SK-N-SH (cell line): ENCODE data around the gene AMZ1. TPM values are rescaled to one million over a fixed set of nuclear protein-coding genes. Genes with fewer than 3 reads are reported as not detected.

Experiments used
- CTCF ChIA-PET: fragments of 300-600, 350-600 bp; formaldehyde crosslinking; extraction: SDS; loops from one replicate; lab custom pipeline; 2021; lab: Yijun Ruan, JAX
- POLR2A ChIA-PET: fragments of 350-600 bp; sonication (Branson Sonifier 250); formaldehyde crosslinking; extraction: SDS; loops from one replicate; lab custom pipeline; 2020; ENCODE audit warnings: antibody characterized with exemption, inconsistent platforms; lab: Yijun Ruan, JAX
- DNase-seq: peaks from one replicate; pipeline ENCODE4 v3.0.0; 2012
- H2AFZ ChIP-seq: fragments of 200-600 bp; sonication (generic); 2 replicates; pipeline ENCODE4 v1.8.1; 2016; ENCODE audit warnings: antibody characterized with exemption, mild to moderate bottlenecking, low read depth
- H3F3A ChIP-seq: fragments of 200-600 bp; sonication (generic); replicated peaks from 2 replicates; pipeline ENCODE3; 2016; ENCODE audit warnings: antibody characterized with exemption, mild to moderate bottlenecking; ENCODE audit not compliant: insufficient read depth
- H3K27ac ChIP-seq, 2 experiments: fragments of 200-500 bp in 1 of 2; fragments of 200-600 bp in 1 of 2; sonication (Bioruptor generic) in 1 of 2; sonication (generic), shearing (Covaris generic) in 1 of 2; 2 replicates each; pipeline versions ENCODE4 v1.5.1 to v1.6.1; 2014 to 2016; ENCODE audit warnings: low read depth in 2 of 2, inconsistent platforms in 1 of 2, low read length in 1 of 2, mild to moderate bottlenecking in 1 of 2, mixed read lengths in 1 of 2
- H3K27me3 ChIP-seq: fragments of 200-600 bp; sonication (generic), shearing (Covaris generic); 2 replicates; pipeline ENCODE4 v1.6.1; 2016; ENCODE audit warnings: mixed run types; ENCODE audit not compliant: insufficient read depth
- H3K36me3 ChIP-seq, 2 experiments: fragments of 200-500 bp in 1 of 2; fragments of 200-600 bp in 1 of 2; sonication (Bioruptor generic) in 1 of 2; sonication (generic) in 1 of 2; replicated peaks in 1 of 2; 2 replicates each; pipeline versions ENCODE3 to v1.5.1; 2014 to 2016; ENCODE audit warnings: low read length in 1 of 2, mild to moderate bottlenecking in 1 of 2; ENCODE audit not compliant: insufficient read depth in 2 of 2, control insufficient read depth in 1 of 2
- H3K4me1 ChIP-seq, 2 experiments: fragments of 200-500 bp in 1 of 2; fragments of 200-600 bp in 1 of 2; sonication (Bioruptor generic) in 1 of 2; sonication (generic), shearing (Covaris generic) in 1 of 2; 2 replicates each; pipeline versions ENCODE4 v1.5.1 to v1.6.1; 2014 to 2016; ENCODE audit warnings: low read depth in 1 of 2, low read length in 1 of 2, mixed run types in 1 of 2; ENCODE audit not compliant: insufficient read depth in 2 of 2, control insufficient read depth in 1 of 2
- H3K4me2 ChIP-seq: fragments of 200-600 bp; sonication (generic), shearing (Covaris generic); 2 replicates; pipeline ENCODE4 v1.6.1; 2017; ENCODE audit warnings: mixed run types
- H3K4me3 ChIP-seq, 2 experiments: fragments of 200-500 bp in 1 of 2; fragments of 200-600 bp in 1 of 2; sonication (Bioruptor generic) in 1 of 2; sonication (generic), shearing (Covaris generic) in 1 of 2; 2 replicates each; pipeline versions ENCODE4 v1.5.1 to v1.8.1; 2014 to 2016; ENCODE audit warnings: low read depth in 2 of 2, inconsistent platforms in 1 of 2, low read length in 1 of 2, mild to moderate bottlenecking in 1 of 2, mixed read lengths in 1 of 2, moderate library complexity in 1 of 2
- H3K79me2 ChIP-seq: fragments of 200-600 bp; sonication (generic); 2 replicates; pipeline ENCODE4 v1.8.1; 2017; ENCODE audit warnings: mild to moderate bottlenecking; ENCODE audit not compliant: insufficient read depth
- H3K9ac ChIP-seq: fragments of 200-600 bp; sonication (generic); 2 replicates; pipeline ENCODE4 v1.6.1; 2017; ENCODE audit warnings: mixed run types
- H3K9me2 ChIP-seq: fragments of 200-600 bp; sonication (generic); 2 replicates; pipeline ENCODE4 v1.6.1; 2017; ENCODE audit warnings: mixed run types
- H3K9me3 ChIP-seq: fragments of 200-600 bp; sonication (generic); 2 replicates; pipeline ENCODE4 v1.6.1; 2017; ENCODE audit warnings: mixed run types, mild to moderate bottlenecking, moderate library complexity
- H4K20me1 ChIP-seq: fragments of 200-600 bp; sonication (generic); 2 replicates; pipeline ENCODE4 v1.6.1; 2017; ENCODE audit warnings: mild to moderate bottlenecking, mixed run types; ENCODE audit not compliant: insufficient read depth
- ELF1 ChIP-seq: IDR thresholded peaks from 2 replicates; pipeline ENCODE4 v1.4.0; 2012
- EZH2phosphoT487 ChIP-seq: fragments of 200-600 bp; sonication (generic); IDR thresholded peaks from 2 replicates; pipeline ENCODE4 v1.6.1; 2017; ENCODE audit warnings: low read depth, mixed run types, mild to moderate bottlenecking, antibody characterized with exemption, moderate library complexity, borderline replicate concordance
- GATA2 ChIP-seq: sonication (generic); formaldehyde crosslinking; IDR thresholded peaks from 2 replicates; pipeline ENCODE4 v1.5.0; 2020; ENCODE audit warnings: mild to moderate bottlenecking, missing genetic modification reagents
- JUND ChIP-seq: IDR thresholded peaks from 2 replicates; pipeline ENCODE4 v1.4.0; 2012
- MXI1 ChIP-seq: IDR thresholded peaks from 2 replicates; pipeline ENCODE4 v1.6.1; 2012; ENCODE audit warnings: mild to moderate bottlenecking, low read depth, low read length, improper control_type of control experiment
- PBX3 ChIP-seq: IDR thresholded peaks from 2 replicates; pipeline ENCODE4; 2012
- POLR2AphosphoS5 ChIP-seq: IDR thresholded peaks from 2 replicates; pipeline ENCODE4 v1.6.1; 2012; ENCODE audit warnings: low read depth, low read length
- SMC3 ChIP-seq: IDR thresholded peaks from 2 replicates; pipeline ENCODE4 v1.6.1; 2012; ENCODE audit warnings: low read depth, low read length, improper control_type of control experiment
- TAF1 ChIP-seq: IDR thresholded peaks from 2 replicates; pipeline ENCODE4 v1.6.1; 2012; ENCODE audit warnings: low read depth, mild to moderate bottlenecking, low read length, moderate library complexity, borderline replicate concordance
- TEAD4 ChIP-seq: IDR thresholded peaks from 2 replicates; pipeline ENCODE4 v1.4.0; 2012; ENCODE audit warnings: mild to moderate bottlenecking, borderline replicate concordance; ENCODE audit not compliant: insufficient read depth
- ZBTB33 ChIP-seq: IDR thresholded peaks from 2 replicates; pipeline ENCODE4 v1.4.0; 2012; ENCODE audit warnings: low read depth, borderline replicate concordance
- WGBS: methylation state at CpG from one replicate; pipeline ENCODE4 v1.1.6; 2017; ENCODE audit warnings: low lambda C conversion rate; 5-methylcytosine and 5-hydroxymethylcytosine counted together
- polyA plus RNA-seq, 3 experiments: library from polyadenylated mRNA; depleted of rRNA; stranded (reverse); fragments of >200 nt; gene quantifications; 2 replicates each; pipeline ENCODE4 v1.2.3, GENCODE V29; 2012
- TF ChIP-seq, protein P1 (sequence below): fragments of 150-350 bp; IDR thresholded peaks from 2 replicates; pipeline ENCODE4 v1.6.1; 2017; ENCODE audit warnings: antibody characterized with exemption, low read length, low read depth, borderline replicate concordance
- TF ChIP-seq, protein P2 (sequence below): IDR thresholded peaks from 2 replicates; pipeline ENCODE4 v1.6.1; 2012; ENCODE audit warnings: mild to moderate bottlenecking, low read depth, low read length, moderate library complexity

AMZ1 gene
- polyA plus RNA-seq, 1 of the 3 experiments (the other 2 are of a cell fraction) = 0.15 TPM

- H3K27me3 ChIP-seq = no peaks in the 10 kb centered on the region
- H3K9me2 ChIP-seq = no peaks in the 10 kb centered on the region
- no peak overlapping the region for H3K27ac ChIP-seq
- peaks cover 3% of the 10 kb centered on the region for H3F3A ChIP-seq
- no peak overlapping the region for H3K4me3 ChIP-seq
- no peak overlapping the region for H3K9ac ChIP-seq
- H4K20me1 ChIP-seq = 0 out of 2 replicates have a peak, but pooled peaks cover 5% of the 10 kb centered on the region
- 41% methylated on average over 6 of the region's 6 CpGs for WGBS
- no peak for DNase-seq
- ChIA-PET POLR2A (no interaction called here), CTCF (interaction anchor here (0.7 to 11.5 kb wide), 6 partner anchors 18 to 217 kb away, joined by 3 to 204 read pairs (median 5); partner anchors contain the start of gene AMZ1)
- H3K4me1 ChIP-seq = peaks cover 0 to 10% of the 10 kb centered on the region in 2 experiments; a peak in 1 of 4 replicates
- H3K79me2 ChIP-seq = no peaks in the 10 kb centered on the region
- no peak overlapping the region for H3K4me2 ChIP-seq
- no peak overlapping the region for H2AFZ ChIP-seq
- no peaks in the 10 kb centered on the region for H3K9me3 ChIP-seq
- H3K36me3 ChIP-seq = peaks cover 5 to 6% of the 10 kb centered on the region in 2 experiments
- TF ChIP-seq POLR2AphosphoS5 (no peak), SMC3 (no peak), JUND (no peak), TEAD4 (no peak)
These were observed 19.6 kb upstream of the AMZ1 start for GRCh38 chr7:2668401-2668800.

- H3K4me2 ChIP-seq = no peak overlapping the region
- H3F3A ChIP-seq = peaks cover 7% of the 10 kb centered on the region
- CTCF ChIA-PET = interaction anchor here (0.6 to 11.5 kb wide), 56 partner anchors 10 to 1962 kb away, joined by 3 to 204 read pairs (median 5); partner anchors contain the start of genes AMZ1 and IQCE
- H3K9ac ChIP-seq = no peak overlapping the region
- no peak overlapping the region for H3K4me3 ChIP-seq
- peaks cover 0 to 3% of the 10 kb centered on the region in 2 experiments; a peak in 1 of 4 replicates for H3K4me1 ChIP-seq
- no peaks in the 10 kb centered on the region for H4K20me1 ChIP-seq
- no peaks in the 10 kb centered on the region for H3K27me3 ChIP-seq
- no peak for DNase-seq
- TF ChIP-seq ELF1 (no peak), ZBTB33 (no peak), MXI1 (no peak), GATA2 (CRISPR knock-in tag) (no peak), EZH2phosphoT487 (no peak), PBX3 (no peak), TAF1 (no peak)
- TF ChIP-seq, protein P1, sequence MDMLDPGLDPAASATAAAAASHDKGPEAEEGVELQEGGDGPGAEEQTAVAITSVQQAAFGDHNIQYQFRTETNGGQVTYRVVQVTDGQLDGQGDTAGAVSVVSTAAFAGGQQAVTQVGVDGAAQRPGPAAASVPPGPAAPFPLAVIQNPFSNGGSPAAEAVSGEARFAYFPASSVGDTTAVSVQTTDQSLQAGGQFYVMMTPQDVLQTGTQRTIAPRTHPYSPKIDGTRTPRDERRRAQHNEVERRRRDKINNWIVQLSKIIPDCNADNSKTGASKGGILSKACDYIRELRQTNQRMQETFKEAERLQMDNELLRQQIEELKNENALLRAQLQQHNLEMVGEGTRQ = no peak
- TF ChIP-seq, protein P2, sequence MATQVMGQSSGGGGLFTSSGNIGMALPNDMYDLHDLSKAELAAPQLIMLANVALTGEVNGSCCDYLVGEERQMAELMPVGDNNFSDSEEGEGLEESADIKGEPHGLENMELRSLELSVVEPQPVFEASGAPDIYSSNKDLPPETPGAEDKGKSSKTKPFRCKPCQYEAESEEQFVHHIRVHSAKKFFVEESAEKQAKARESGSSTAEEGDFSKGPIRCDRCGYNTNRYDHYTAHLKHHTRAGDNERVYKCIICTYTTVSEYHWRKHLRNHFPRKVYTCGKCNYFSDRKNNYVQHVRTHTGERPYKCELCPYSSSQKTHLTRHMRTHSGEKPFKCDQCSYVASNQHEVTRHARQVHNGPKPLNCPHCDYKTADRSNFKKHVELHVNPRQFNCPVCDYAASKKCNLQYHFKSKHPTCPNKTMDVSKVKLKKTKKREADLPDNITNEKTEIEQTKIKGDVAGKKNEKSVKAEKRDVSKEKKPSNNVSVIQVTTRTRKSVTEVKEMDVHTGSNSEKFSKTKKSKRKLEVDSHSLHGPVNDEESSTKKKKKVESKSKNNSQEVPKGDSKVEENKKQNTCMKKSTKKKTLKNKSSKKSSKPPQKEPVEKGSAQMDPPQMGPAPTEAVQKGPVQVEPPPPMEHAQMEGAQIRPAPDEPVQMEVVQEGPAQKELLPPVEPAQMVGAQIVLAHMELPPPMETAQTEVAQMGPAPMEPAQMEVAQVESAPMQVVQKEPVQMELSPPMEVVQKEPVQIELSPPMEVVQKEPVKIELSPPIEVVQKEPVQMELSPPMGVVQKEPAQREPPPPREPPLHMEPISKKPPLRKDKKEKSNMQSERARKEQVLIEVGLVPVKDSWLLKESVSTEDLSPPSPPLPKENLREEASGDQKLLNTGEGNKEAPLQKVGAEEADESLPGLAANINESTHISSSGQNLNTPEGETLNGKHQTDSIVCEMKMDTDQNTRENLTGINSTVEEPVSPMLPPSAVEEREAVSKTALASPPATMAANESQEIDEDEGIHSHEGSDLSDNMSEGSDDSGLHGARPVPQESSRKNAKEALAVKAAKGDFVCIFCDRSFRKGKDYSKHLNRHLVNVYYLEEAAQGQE = no peak
- TF ChIP-seq, all 33 proteins: peak for 0
- H3K9me3 ChIP-seq = no peaks in the 10 kb centered on the region
- H3K36me3 ChIP-seq = no peaks in the 10 kb centered on the region
- H3K79me2 ChIP-seq = no peaks in the 10 kb centered on the region
- WGBS = 78% methylated on average over 13 of the region's 13 CpGs
- H2AFZ ChIP-seq = no peak overlapping the region; the same call in 1 of the 2 replicates
- no peaks in the 10 kb centered on the region for H3K9me2 ChIP-seq
- no peak overlapping the region for H3K27ac ChIP-seq
- POLR2A ChIA-PET = interaction anchor here (0.6 kb wide), 1 partner anchor 571 kb away, joined by 3 read pairs; no protein-coding TSS in a partner anchor
These were observed 17.8 kb upstream of the AMZ1 start for GRCh38 chr7:2670171-2670570.
